Mucosa of rectum (tissue), 2 donors: ENCODE results near the gene RAMP3.
"Not testable (repeated sequence)": the region's sequence is repeated elsewhere in the genome, so short reads cannot be mapped to it uniquely, and the experiment has no call there.

Experiments used
- H3K27ac ChIP-seq, 2 donors: one replicate each; pipeline ENCODE4 v1.7.0; 2013; ENCODE audit warnings: inconsistent platforms in 2 of 2, low read depth in 2 of 2, low read length in 2 of 2
- H3K27me3 ChIP-seq, 2 donors: one replicate each; pipeline ENCODE4 v1.7.0; 2013; ENCODE audit warnings: low read length in 2 of 2; ENCODE audit not compliant: control insufficient read depth in 2 of 2, insufficient read depth in 2 of 2
- H3K36me3 ChIP-seq, 2 donors: one replicate each; pipeline ENCODE4 v1.7.0; 2013; ENCODE audit warnings: low read length in 2 of 2; ENCODE audit not compliant: control insufficient read depth in 2 of 2, insufficient read depth in 2 of 2
- H3K4me1 ChIP-seq, 2 donors: one replicate each; pipeline ENCODE4 v1.7.0; 2013; ENCODE audit warnings: low read length in 2 of 2, mild to moderate bottlenecking in 1 of 2; ENCODE audit not compliant: control insufficient read depth in 2 of 2, insufficient read depth in 2 of 2
- H3K4me3 ChIP-seq, 2 donors: one replicate each; pipeline ENCODE4 v1.7.0; 2013; ENCODE audit warnings: low read length in 2 of 2
- H3K9ac ChIP-seq, 2 donors: one replicate each; pipeline ENCODE4 v1.7.0; 2013; ENCODE audit warnings: low read length in 2 of 2, low read depth in 1 of 2, mild to moderate bottlenecking in 1 of 2
- H3K9me3 ChIP-seq, 2 donors: one replicate each; pipeline ENCODE4 v1.7.0; 2013; ENCODE audit warnings: low read length in 2 of 2; ENCODE audit not compliant: control insufficient read depth in 2 of 2
- donor health status: healthy.
- donor health status: Normal muscosa, but diverticular disease.

RAMP3 gene

DNA sequence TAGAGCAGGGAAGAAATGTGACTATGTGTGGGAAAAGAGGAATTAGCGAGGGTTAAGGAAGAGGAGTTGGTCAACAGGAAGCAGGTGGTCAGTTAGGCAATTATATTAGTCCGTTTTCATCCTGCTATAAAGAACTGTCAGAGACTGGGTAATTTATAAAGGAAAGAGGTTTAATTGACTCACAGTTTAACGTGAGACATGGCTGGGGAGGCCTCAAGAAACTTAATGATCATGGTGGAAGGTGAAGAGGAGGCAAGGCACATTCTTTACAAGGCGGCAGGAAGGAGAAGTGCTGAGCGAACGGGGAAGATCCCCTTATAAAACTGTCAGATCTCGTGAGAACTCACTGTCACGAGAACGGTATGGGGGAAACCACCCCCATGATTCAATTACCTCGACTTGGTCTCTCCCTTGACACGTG is 35.0 kb downstream of the RAMP3 start:
- H3K36me3 ChIP-seq, result no peaks in the 10 kb centered on the region
- no peak overlapping the region for H3K4me3 ChIP-seq
- no peak overlapping the region for H3K9ac ChIP-seq
- H3K4me1 ChIP-seq, result no peaks in the 10 kb centered on the region
- H3K9me3 ChIP-seq, result no peaks in the 10 kb centered on the region
- H3K27ac ChIP-seq, result no peak overlapping the region
- no peaks in the 10 kb centered on the region for H3K27me3 ChIP-seq

DNA sequence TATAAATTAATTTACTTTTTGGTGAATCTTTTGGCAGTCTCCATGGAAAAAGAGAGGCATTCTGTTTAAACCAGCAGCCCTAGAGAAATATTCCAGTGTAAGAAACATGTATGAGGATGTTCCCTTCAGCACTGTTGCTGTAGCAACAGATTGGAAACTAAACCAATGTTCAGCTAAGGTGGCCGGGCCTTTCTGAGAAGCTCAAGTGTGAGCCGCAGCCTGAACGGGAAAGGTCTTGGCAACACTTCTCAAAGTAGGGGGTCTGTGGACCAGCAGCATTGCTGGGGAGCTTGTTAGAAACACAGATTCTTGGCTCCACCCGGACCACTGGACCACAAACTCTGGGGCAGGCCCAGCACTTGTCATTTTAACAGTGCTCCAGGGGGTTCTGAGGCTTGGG is 36.2 kb downstream of the RAMP3 start:
- H3K36me3 ChIP-seq, result no peaks in the 10 kb centered on the region
- H3K9ac ChIP-seq, result no peak overlapping the region
- H3K4me3 ChIP-seq, result no peak overlapping the region
- no peak overlapping the region for H3K27ac ChIP-seq
- no peaks in the 10 kb centered on the region for H3K27me3 ChIP-seq
- no peaks in the 10 kb centered on the region for H3K4me1 ChIP-seq
- no peaks in the 10 kb centered on the region for H3K9me3 ChIP-seq

DNA sequence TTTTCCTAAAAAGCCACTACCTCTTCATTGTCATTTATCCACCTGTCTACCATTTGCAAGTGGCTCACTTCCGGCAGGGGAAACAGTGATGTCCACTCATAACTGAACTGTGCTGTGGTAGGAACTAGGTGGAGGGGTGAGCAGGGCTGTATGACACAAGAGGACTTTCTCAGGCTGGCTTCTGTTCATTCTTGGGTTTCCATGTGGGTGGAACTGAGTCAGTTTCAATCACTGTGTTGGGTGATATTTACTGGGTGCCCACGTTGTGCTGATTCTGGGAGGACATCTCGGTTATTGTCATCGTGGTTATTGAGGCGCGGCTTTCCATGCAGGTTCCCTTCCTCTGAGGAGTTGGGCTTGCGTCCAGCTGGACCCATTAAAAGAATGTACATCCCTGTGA is 38.8 kb downstream of the RAMP3 start:
- H3K27me3 ChIP-seq, result no peaks in the 10 kb centered on the region
- H3K27ac ChIP-seq, result no peak overlapping the region
- no peaks in the 10 kb centered on the region for H3K9me3 ChIP-seq
- no peaks in the 10 kb centered on the region for H3K4me1 ChIP-seq
- H3K4me3 ChIP-seq, result no peak overlapping the region
- no peak overlapping the region for H3K9ac ChIP-seq
- no peaks in the 10 kb centered on the region for H3K36me3 ChIP-seq

DNA sequence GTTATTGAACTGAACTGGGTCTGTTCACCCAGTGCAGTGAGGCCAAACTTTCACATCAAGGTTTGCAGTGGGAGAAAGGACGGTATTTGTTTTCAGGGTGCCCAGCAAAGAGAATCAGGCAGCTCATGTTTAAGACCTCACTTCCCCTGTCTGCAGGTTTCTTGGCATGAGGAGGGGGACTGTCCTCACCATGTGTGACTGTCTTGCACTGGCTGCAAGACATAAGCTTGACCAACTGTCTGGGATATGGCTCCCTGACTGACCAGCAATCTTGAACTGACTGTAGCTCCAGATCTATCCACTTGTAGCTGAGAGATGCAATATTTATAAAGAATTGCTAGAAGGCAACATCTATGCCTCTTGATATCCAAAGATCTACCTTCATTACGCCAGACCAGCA is 39.9 kb downstream of the RAMP3 start:
- H3K9ac ChIP-seq, result no peak overlapping the region
- H3K4me3 ChIP-seq, result no peak overlapping the region
- H3K27me3 ChIP-seq, result no peaks in the 10 kb centered on the region
- no peak overlapping the region for H3K27ac ChIP-seq
- no peaks in the 10 kb centered on the region for H3K4me1 ChIP-seq
- H3K36me3 ChIP-seq, result no peaks in the 10 kb centered on the region
- no peaks in the 10 kb centered on the region for H3K9me3 ChIP-seq

DNA sequence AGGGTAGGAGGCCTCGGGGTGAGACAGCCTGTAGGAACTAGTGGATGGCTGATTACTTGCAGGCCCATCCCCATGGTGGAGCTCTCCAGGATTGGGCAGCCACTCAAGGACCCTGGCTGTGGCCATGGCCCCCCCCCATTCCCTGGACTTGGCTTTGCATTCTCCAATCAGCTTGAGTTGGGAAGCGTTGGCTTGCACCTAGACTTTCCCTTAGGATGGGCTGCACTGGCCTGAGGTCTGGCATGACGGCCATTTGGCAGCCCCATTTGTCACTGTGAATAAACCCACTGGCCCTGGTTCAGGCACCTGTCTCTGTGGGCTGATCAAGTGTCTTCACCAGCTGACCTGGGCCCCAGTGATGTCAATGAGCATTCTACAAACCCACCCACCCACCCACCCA is 41.4 kb downstream of the RAMP3 start:
- Histone ChIP-seq H3K4me3 (no peak overlapping the region), H3K9me3 (no peaks in the 10 kb centered on the region), H3K36me3 (no peaks in the 10 kb centered on the region), H3K27ac (no peak overlapping the region), H3K27me3 (no peaks in the 10 kb centered on the region), H3K4me1 (no peaks in the 10 kb centered on the region), H3K9ac (no peak overlapping the region)

DNA sequence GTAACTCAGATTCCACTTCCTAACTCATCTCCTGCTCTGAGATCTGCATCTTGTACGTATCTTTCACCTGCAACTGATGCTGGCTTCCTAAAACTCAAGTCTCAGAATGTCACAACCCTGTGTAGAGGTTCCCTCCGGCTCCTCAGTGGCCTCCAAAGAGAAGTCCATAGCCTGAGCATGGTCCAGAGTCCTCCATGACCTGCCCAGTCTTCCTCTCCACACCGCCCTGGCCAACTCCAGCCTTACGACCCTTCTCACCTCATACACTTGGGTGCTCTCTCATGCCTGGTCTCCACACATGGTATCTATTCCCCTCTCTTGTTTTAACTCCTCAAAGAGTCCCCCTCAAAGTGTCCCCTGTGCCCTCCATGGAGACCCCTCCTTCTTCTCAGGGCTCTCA is 41.9 kb downstream of the RAMP3 start:
- Histone ChIP-seq H3K4me1 (no peaks in the 10 kb centered on the region), H3K27me3 (no peaks in the 10 kb centered on the region), H3K27ac (no peak overlapping the region), H3K36me3 (no peaks in the 10 kb centered on the region), H3K9me3 (no peaks in the 10 kb centered on the region), H3K9ac (no peak overlapping the region), H3K4me3 (no peak overlapping the region)

DNA sequence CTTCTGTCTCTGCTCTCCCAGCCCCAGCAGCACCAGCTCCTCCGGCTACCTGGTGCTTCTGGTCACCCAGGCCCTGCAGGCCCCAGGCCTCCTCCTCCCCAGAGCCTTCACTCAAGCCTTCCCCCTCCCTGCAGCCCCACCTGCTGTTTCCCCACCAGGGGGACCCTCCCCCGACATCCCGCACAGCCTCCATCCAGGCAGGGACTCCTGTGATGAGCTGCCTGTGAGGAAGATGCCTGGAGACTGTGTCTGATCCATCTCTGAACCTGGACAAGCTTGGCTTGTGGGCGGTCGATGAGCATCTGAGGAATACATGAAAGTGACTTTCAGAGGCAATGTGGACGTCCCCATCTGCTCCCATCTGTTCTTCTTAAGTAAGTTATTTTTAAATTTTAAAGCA is 45.0 kb downstream of the RAMP3 start:
- no peaks in the 10 kb centered on the region for H3K9me3 ChIP-seq
- H3K4me3 ChIP-seq, result no peak overlapping the region
- H3K9ac ChIP-seq, result no peak overlapping the region
- H3K27me3 ChIP-seq, result no peaks in the 10 kb centered on the region
- no peaks in the 10 kb centered on the region for H3K36me3 ChIP-seq
- H3K4me1 ChIP-seq, result no peaks in the 10 kb centered on the region
- H3K27ac ChIP-seq, result no peak overlapping the region

DNA sequence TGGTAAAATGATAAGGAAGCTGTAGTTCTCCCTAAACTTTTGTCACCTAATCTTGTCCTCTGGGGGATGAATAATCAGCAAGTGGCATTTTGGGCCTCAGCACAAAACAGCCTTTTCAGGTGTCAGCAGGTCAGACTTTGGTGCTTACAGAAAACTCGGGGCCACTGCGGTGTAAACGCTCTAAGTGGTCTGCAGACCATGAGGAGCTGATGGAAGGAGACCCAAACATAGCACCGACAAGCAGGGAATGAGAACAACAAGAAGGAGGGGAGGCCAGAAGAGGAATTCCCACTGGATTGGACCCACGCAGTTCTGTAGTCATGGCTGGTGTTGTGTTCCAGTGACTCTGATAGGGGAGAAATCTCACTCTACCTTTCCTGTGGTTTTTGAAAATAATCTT is 45.4 kb downstream of the RAMP3 start:
- no peaks in the 10 kb centered on the region for H3K9me3 ChIP-seq
- no peaks in the 10 kb centered on the region for H3K27me3 ChIP-seq
- no peak overlapping the region for H3K4me3 ChIP-seq
- H3K27ac ChIP-seq, result no peak overlapping the region
- no peaks in the 10 kb centered on the region for H3K36me3 ChIP-seq
- no peak overlapping the region for H3K9ac ChIP-seq
- no peaks in the 10 kb centered on the region for H3K4me1 ChIP-seq

DNA sequence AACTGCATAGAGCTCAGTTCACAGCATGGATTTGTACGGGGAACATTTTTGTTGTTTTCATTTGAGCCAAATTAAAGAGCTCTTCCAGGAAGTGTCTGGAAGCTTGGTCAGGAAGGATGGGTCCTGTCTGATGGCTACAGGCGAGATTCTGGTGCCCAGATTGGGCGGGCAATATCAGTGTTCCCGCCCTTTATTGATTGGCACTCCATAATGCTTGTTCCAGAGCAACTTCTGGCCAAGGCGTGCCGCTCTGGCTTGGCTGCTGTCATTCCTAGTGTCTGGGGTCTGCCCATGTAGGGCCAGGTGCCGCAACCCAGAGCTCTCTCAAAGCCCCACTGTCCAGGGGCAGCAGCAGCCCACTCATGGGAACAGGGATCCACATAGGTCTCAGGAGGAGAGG is 45.9 kb downstream of the RAMP3 start:
- Histone ChIP-seq H3K4me1 (no peaks in the 10 kb centered on the region), H3K27me3 (peaks cover 0 to 2% of the 10 kb centered on the region in 2 donors), H3K9me3 (no peaks in the 10 kb centered on the region), H3K27ac (peak overlapping the region in 1 of 2 donors; percentile 63), H3K36me3 (no peaks in the 10 kb centered on the region), H3K4me3 (no peak overlapping the region), H3K9ac (no peak overlapping the region)

DNA sequence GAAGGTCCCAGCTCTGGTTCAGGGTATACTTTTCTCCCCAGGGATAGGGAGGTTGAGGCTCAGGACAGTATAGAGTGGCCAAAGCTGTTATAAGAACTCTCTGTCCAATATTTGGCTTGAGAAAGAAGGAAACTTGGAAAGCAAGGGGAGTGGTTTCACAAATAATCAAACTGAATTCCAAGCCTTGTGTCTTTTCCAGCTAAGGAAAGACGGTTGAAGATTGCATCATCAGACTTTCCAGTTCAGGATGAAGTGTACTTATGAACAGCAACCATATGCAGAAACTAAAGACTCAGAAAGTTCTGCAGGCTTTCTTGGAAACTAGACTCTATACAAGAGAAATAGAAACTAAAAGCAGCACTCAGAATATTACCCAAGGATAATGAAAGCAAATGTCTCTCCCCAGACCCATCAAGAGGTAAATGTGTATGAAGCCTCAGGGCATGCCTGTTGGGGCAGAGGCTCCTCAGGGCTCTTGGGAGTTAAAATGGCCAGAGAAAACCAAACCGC is 46.4 kb downstream of the RAMP3 start:
- Histone ChIP-seq H3K9me3 (no peaks in the 10 kb centered on the region), H3K27ac (peak overlapping the region in 1 of 2 donors; percentile 63), H3K4me1 (no peaks in the 10 kb centered on the region), H3K36me3 (no peaks in the 10 kb centered on the region), H3K4me3 (peak overlapping the region in 1 of 2 donors; percentile 16), H3K27me3 (peaks cover 0 to 2% of the 10 kb centered on the region in 2 donors), H3K9ac (no peak overlapping the region)

DNA sequence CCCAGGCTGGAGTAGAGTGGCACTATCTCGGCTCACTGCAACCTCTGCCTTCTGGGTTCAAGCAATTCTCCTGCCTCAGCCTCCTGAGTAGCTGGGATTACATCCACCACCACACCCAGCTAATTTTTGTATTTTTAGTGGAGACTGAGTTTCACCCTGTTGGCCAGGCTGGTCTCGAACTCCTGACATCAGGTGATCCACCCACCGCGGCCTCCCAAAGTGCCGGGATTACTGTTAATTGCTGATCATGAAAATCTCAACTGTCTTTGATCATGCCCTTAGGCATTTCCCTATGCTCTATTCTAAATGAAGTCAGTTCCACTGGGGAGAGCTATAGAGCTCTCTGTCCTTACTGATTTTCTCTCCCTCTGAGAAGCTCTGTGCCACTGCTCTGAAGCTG is 48.7 kb downstream of the RAMP3 start:
- not testable (repeated sequence) for H3K4me1 ChIP-seq, H3K27ac ChIP-seq, H3K27me3 ChIP-seq, H3K36me3 ChIP-seq, H3K4me3 ChIP-seq, H3K9ac ChIP-seq, H3K9me3 ChIP-seq
